ENCODE measurements around the gene EFCAB6. TPM values are rescaled to one million over a fixed set of nuclear protein-coding genes. Genes with fewer than 3 reads are reported as not detected.

Gene EFCAB6
- total RNA-seq, 2 experiments from 2014 or later = 0.27 to 0.29 TPM

DNA sequence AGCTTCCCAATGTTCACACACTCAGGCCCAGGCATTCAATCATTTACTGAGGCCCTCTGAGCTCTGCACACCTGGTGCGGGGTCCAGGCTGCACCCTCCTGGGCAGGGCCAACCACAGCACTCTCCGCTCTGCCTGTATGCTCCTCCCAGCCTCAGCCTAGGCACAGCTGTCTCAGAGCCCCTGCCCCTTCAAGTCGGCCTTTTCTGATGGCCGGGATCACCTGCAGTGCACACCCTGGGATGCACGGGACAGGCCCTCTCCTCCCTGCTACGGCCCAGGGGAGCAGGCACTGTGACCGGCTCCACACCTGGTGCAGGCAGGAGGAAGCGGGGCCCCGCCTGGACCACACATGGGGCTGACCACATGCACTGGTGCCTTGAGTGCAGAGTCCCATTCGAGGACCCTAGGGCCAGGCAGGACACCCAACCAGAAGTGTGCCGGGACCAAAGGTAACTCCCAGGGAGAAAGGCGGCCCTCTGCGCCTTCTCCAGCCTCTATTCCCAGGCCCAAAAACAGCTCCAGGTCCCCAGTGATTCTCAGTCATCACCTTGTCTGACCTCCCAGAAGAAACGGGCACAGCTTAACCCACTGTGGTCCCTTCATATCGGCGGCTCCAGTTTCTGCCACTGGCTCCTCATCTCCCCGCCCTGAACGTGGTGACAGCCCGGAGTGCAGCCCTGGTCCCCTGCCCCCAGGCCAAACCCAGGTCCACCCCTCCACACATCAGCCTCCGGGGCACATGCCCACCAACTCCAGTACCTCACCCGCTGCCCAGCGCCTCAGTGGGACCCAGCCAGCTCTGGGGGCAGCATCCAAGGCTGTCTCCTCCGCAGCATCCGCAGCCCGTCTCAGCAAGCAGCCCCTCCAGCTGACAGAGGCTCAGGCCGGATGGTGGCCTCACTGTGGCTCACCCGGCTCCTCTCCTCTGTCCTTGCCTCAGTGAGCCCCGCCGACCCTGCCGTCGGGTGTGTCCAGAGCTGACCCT lies 32.7 kb upstream of the EFCAB6 start:
- Mint-ChIP-seq H3K27me3 (peaks cover 4% of the 10 kb centered on the region), H3K27ac (no peak overlapping the region), H3K9me3 (no peaks in the 10 kb centered on the region), H3K4me3 (no peak overlapping the region), H3K4me1 (ENCODE audit: low read depth) (no peaks in the 10 kb centered on the region), H3K36me3 (no peaks in the 10 kb centered on the region)
- POLR2A ChIA-PET = no interaction called here
- CTCF ChIA-PET = interaction anchor here (0.6 kb wide), 1 partner anchor 25 kb away, joined by 3 read pairs; no protein-coding TSS in a partner anchor
- intact Hi-C loops (cut with micrococcal nuclease) = no loop called here
- DNase-seq = no peak

DNA sequence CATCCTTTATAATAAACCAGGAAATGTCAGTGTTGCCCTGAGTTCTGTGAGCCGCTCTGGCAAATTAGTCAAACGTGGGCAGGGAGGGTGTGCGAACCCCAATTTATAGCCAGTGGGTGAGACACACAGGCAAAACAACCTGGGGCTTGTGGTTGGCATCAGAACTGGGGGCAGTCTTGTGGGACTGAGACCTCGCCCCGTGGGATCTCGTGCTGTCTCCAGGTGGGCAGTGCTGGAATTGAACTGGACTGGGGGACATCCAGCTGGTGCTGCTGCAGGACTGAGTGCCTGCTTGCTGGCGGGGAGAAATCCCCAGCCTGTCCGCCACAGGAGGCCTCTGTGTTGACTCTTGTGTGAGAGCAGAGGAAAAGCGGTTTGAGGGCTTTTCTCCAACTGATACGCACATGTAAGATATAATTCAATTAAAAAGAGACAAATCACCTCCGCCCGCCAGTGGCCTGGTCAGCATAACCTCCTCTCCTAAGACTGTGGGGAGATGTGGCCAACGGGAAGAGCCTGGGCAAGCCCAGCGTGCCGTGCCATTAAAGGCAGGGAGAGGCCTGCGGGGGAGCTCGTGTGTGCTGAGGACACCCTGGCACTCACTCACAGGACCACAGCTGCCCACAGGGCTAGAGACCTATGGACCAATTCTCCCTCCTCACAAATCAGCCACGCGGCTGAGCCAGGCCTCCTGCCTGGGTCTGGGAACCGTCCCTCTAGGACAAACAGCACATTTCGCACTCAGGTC lies 31.9 kb upstream of the EFCAB6 start:
- POLR2A ChIA-PET = no interaction called here
- intact Hi-C loops (cut with micrococcal nuclease) = no loop called here
- Mint-ChIP-seq H3K36me3 (no peaks in the 10 kb centered on the region), H3K9me3 (no peaks in the 10 kb centered on the region), H3K27me3 (peaks cover 3% of the 10 kb centered on the region), H3K4me1 (ENCODE audit: low read depth) (no peaks in the 10 kb centered on the region), H3K27ac (no peak overlapping the region), H3K4me3 (no peak overlapping the region)
- DNase-seq = no peak
- CTCF ChIA-PET = interaction anchor here (0.9 kb wide), 1 partner anchor 39 kb away, joined by 3 read pairs; no protein-coding TSS in a partner anchor

DNA sequence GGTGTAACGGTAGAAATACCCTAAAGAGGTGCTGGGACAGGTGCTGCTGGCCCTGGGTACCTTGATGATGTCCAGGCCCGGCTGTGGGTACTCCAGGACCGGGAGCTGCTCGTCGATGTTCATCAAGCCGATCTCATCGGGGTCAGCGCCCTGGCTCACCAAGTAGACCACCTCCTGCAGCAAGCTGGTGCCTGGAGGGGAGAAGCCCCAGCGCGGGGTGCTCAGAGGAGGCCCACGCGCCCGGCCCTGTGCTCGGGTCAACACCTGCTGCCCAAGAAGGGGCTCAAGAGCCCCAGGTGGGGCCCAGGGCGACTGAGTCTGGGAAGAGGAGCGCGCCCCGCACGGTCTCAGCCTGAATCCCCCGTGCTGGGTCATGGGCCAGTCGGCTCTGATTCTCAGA lies 29.6 kb upstream of the EFCAB6 start:
- intact Hi-C loops (cut with micrococcal nuclease) = no loop called here
- no peak overlapping the region for H3K27ac Mint-ChIP-seq
- no peaks in the 10 kb centered on the region for H3K27me3 Mint-ChIP-seq
- DNase-seq = no peak
- CTCF ChIA-PET = no interaction called here
- H3K4me3 Mint-ChIP-seq = no peak overlapping the region
- no peaks in the 10 kb centered on the region for H3K4me1 Mint-ChIP-seq (ENCODE audit: low read depth)
- POLR2A ChIA-PET = no interaction called here
- H3K36me3 Mint-ChIP-seq = no peaks in the 10 kb centered on the region
- H3K9me3 Mint-ChIP-seq = no peaks in the 10 kb centered on the region

DNA sequence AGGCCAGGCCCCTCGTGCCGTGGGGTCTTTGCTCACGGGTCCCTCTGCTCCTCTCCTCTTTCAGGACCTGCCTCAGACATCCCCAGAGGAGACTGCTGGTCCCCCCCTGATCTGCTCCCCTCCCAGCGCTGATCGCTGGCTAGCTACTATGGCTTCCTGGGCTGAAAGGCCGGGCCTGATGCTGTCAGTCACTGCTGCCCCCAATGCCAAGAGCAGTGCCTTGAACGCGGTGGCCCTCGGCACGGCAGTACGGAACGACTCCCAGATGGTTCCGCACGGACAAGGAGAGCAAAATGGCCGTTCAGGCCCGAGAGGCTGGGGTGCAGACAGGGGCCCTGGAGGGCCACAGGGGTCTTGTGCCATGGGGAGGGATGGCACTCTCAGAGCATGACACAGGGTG lies 28.7 kb upstream of the EFCAB6 start:
- Mint-ChIP-seq H3K4me3 (no peak overlapping the region), H3K27me3 (peaks cover under 1% of the 10 kb centered on the region), H3K9me3 (no peaks in the 10 kb centered on the region), H3K27ac (no peak overlapping the region), H3K36me3 (no peaks in the 10 kb centered on the region), H3K4me1 (ENCODE audit: low read depth) (no peaks in the 10 kb centered on the region)
- ChIA-PET CTCF (no interaction called here), POLR2A (no interaction called here)
- no peak for DNase-seq
- intact Hi-C loops (cut with micrococcal nuclease) = no loop called here

DNA sequence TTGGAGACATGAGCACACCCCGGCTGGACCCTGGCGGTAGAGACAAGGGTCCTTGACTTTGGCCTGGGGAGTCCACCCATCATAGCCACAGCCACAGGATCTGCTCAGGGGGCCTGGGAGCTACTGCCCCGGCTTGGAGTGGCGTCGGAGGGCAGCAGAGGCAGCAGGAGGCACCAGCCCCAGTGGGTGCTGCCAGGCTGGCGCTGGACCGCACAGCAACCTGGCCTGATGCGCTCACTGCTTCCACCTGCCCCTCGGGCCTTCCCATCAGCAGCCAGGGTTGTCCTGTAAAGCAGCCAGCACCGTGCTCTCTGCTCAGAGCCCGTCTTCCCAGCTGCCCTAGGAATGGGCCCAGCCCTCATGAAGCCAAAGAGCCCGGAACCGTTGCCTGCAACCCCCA lies 28.3 kb upstream of the EFCAB6 start:
- POLR2A ChIA-PET = no interaction called here

DNA sequence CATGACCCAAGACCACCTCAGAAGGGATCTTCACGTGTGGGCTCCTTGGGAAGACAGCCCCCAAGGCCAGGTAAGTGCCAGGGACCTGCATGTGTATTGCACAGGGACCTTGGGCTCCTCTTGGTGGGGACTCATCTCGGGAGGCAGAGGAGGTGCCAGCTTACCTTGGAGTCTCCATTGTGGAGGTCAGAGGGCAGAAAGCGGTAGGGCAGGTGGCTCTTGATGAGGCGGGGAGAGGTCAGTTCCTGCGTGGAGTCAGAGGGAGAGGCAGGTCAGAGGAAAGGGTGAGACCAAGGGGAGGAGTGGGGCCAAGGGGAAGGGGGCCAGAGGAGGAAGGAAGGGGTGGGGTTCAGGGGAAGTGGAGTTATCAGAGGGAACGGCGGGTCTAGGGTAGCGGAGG lies 27.7 kb upstream of the EFCAB6 start:
- DNase-seq = no peak
- Mint-ChIP-seq H3K36me3 (no peaks in the 10 kb centered on the region), H3K27ac (no peak overlapping the region), H3K4me3 (no peak overlapping the region), H3K27me3 (peaks cover 9% of the 10 kb centered on the region), H3K4me1 (ENCODE audit: low read depth) (no peaks in the 10 kb centered on the region), H3K9me3 (no peaks in the 10 kb centered on the region)
- ChIA-PET POLR2A (no interaction called here), CTCF (no interaction called here)
- intact Hi-C loops (cut with micrococcal nuclease) = no loop called here

More for the DNA sequence above, 28.3 kb upstream of the EFCAB6 start:
- Mint-ChIP-seq H3K27me3 (peaks cover 4% of the 10 kb centered on the region), H3K4me3 (no peak overlapping the region), H3K4me1 (ENCODE audit: low read depth) (no peaks in the 10 kb centered on the region), H3K36me3 (no peaks in the 10 kb centered on the region), H3K9me3 (no peaks in the 10 kb centered on the region), H3K27ac (no peak overlapping the region)
- CTCF ChIA-PET = no interaction called here
- no peak for DNase-seq
- intact Hi-C loops (cut with micrococcal nuclease) = no loop called here

DNA sequence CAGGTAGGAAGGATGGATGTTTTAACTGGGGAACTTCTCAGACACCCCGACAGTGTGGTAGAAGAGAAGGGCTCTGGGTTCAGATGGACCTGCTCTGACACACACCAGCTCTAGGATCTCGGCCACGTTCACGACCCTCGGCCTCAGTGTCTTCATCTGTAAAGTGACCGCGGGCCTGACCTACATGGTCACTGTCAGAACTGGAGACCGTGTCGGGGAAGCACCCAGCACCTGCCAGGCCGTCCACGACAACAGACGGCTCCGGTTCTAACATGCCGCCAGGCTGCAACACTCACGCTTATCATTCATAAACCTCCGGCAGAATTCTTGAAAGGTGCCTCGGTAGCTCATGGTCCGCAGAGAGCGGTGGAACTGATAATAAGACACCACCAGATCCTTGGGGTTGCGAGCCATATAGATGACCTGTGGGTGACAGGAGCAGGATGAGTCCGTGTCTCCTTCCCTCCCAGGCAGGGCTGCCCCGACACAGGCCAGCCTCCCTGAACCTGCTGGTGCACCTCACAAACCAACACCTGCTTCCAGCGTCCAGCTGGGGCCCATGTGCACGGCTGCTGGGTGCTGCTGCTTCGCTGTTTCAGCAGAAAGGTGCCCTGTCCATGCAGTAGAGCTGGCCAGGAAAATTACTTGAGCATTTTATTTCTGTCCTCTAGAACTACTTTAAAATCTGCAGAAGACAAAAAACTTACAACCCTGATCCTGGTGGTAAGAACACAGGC lies 26.6 kb upstream of the EFCAB6 start:
- ChIA-PET CTCF (no interaction called here), POLR2A (no interaction called here)
- no peaks in the 10 kb centered on the region for H3K9me3 Mint-ChIP-seq
- DNase-seq = no peak
- intact Hi-C loops (cut with micrococcal nuclease) = no loop called here
- H3K36me3 Mint-ChIP-seq = no peaks in the 10 kb centered on the region
- no peaks in the 10 kb centered on the region for H3K4me1 Mint-ChIP-seq (ENCODE audit: low read depth)
- no peak overlapping the region for H3K4me3 Mint-ChIP-seq
- H3K27me3 Mint-ChIP-seq = peaks cover 9% of the 10 kb centered on the region
- no peak overlapping the region for H3K27ac Mint-ChIP-seq

DNA sequence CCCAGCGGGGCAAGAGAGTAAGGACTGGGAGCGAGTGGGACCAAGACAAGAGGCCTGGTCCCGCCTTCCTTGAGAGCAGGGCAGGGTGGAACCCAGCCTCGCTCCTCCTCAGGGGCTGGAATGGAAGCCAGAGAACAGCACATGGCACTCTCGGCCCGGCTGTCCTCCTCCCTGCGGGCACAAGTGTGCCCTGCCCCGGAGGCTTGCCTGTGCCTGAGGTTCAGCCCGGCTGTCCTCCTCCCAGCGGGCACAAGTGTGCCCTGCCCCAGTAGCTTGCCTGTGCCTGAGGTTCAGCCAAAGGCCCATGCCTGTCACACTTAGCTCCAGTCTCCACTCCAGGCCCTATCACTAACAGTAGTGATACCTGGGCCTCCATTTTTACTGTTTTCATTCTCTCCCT lies 26.1 kb upstream of the EFCAB6 start:
- no peaks in the 10 kb centered on the region for H3K4me1 Mint-ChIP-seq (ENCODE audit: low read depth)
- POLR2A ChIA-PET = no interaction called here
- H3K27me3 Mint-ChIP-seq = peaks cover 9% of the 10 kb centered on the region
- no peaks in the 10 kb centered on the region for H3K9me3 Mint-ChIP-seq
- H3K27ac Mint-ChIP-seq = no peak overlapping the region
- CTCF ChIA-PET = no interaction called here
- intact Hi-C loops (cut with micrococcal nuclease) = no loop called here
- H3K4me3 Mint-ChIP-seq = no peak overlapping the region
- H3K36me3 Mint-ChIP-seq = no peaks in the 10 kb centered on the region
- DNase-seq = no peak

DNA sequence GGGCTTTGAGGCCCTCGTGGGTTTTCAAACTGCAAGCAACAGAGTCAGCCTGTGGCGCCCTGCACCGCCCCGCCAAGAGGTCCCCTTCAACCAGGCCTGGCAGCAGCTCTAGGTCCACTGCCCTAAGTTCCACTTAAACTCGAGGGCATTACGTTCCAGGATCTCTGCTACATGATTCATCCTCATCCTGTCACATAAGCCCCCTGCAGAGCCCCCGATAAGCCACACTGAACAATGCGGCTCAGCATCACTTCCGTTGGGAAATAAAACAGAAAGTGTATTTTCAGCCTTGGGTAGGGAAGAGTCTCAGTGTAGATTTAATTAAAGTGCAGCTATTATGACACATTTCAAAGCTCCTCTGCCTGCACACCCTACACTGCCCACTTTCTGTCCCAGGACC lies 25.6 kb upstream of the EFCAB6 start:
- H3K36me3 Mint-ChIP-seq = no peaks in the 10 kb centered on the region
- no peaks in the 10 kb centered on the region for H3K9me3 Mint-ChIP-seq
- H3K4me1 Mint-ChIP-seq (ENCODE audit: low read depth) = no peaks in the 10 kb centered on the region
- DNase-seq = no peak
- H3K4me3 Mint-ChIP-seq = no peak overlapping the region
- H3K27ac Mint-ChIP-seq = no peak overlapping the region
- intact Hi-C loops (cut with micrococcal nuclease) = no loop called here
- ChIA-PET CTCF (no interaction called here), POLR2A (no interaction called here)
- H3K27me3 Mint-ChIP-seq = peaks cover 12% of the 10 kb centered on the region

DNA sequence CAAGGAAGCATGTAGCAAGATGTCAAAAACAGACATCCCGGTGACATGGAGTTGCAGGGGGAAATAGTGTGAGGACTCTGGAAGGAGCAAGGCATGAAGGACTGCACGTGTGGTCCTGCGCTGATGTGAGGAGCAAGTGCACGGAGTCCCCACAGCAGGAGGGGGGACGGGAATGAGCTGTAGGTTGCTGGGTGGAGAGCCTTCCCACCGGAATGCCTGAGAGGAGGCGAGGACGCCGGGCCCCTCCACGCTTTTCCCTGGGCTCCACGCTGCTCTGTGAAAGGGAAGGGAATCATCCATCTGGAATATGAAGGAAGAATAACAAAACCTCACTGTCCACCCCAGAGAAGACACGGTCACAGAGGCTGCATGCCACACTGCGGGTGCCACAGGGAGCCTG lies 23.6 kb upstream of the EFCAB6 start:
- Mint-ChIP-seq H3K4me1 (ENCODE audit: low read depth) (no peaks in the 10 kb centered on the region), H3K9me3 (no peaks in the 10 kb centered on the region), H3K27ac (no peak overlapping the region), H3K27me3 (peaks cover 12% of the 10 kb centered on the region), H3K36me3 (no peaks in the 10 kb centered on the region), H3K4me3 (no peak overlapping the region)
- ChIA-PET POLR2A (no interaction called here), CTCF (no interaction called here)
- no peak for DNase-seq
- intact Hi-C loops (cut with micrococcal nuclease) = no loop called here

DNA sequence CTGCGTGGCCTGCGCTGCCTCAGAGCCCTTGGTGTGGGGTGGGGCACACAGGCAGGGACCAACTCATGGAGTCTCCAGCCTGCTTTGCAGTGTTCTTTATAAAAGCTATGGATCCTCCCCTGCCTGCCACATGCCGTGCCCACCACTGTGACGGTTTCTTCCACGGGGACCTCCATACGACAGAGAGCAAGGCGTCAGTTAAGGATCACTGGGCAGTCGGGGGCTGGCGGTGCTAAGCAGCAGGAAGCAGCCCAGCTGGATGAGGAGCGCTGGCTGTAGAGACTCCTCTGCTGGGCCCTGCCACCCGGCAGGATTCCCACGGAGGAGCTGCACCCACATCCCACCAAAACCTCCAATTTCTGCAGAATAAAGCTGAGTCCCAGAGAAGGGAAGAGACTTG lies 23.1 kb upstream of the EFCAB6 start:
- H3K27me3 Mint-ChIP-seq = peaks cover 12% of the 10 kb centered on the region
- H3K4me3 Mint-ChIP-seq = no peak overlapping the region
- CTCF ChIA-PET = no interaction called here
- intact Hi-C loops (cut with micrococcal nuclease) = no loop called here
- H3K36me3 Mint-ChIP-seq = no peaks in the 10 kb centered on the region
- no peaks in the 10 kb centered on the region for H3K4me1 Mint-ChIP-seq (ENCODE audit: low read depth)
- no peak for DNase-seq
- no peak overlapping the region for H3K27ac Mint-ChIP-seq
- no peaks in the 10 kb centered on the region for H3K9me3 Mint-ChIP-seq
- POLR2A ChIA-PET = no interaction called here
